Measurements from ENCODE around the gene PPARGC1A. TPM values are rescaled to one million over a fixed set of nuclear protein-coding genes. Genes with fewer than 3 reads are reported as not detected.

PPARGC1A gene
- total and polyA plus RNA-seq, 2 of the 13 experiments (the other 11 are each of a cell fraction or from before 2014, with no cell fraction given): 20.7 to 37.3 TPM

DNA sequence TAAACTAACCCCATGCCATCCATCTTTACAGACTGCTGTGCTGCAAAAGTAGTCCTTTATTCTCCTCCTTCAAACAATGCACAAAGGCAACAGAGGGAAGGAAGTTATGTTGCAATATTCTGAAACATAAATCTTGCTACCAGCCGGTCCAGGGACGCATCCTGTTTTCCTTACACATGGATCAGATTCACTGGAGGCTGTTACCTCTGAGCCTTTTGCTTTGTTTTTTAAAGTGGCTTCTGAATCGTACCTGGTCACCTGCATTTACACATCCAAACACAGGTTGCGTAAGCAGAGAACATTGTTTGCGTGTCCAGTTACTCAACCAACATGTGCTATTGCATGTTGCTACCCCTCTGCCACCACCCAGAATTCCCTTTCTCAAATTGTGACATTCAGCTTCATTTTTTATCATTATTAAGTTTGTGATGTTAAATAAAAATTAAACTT lies 8.8 kb downstream of the PPARGC1A start (continued):
- TF ChIP-seq HMGXB4 (CRISPR knock-in tag; IDR thresholded peaks at IDR 0.05; ENCODE audit: borderline replicate concordance in 1 of 2, low read depth in 1 of 2) (peak in 1 of 2 experiments; percentile 57; a peak in 2 of 4 replicates), TCF12 (IDR thresholded peaks at IDR 0.05) (no peak), TCF12 (CRISPR knock-in tag; IDR thresholded peaks at IDR 0.05) (0 out of 2 replicates have a peak, but pooled peaks have one; percentile 35), ZFP36L2 (CRISPR knock-in tag; IDR thresholded peaks at IDR 0.05) (peak; percentile 56; the same call in 1 of the 2 replicates), SNAPC5 (CRISPR knock-in tag; IDR thresholded peaks at IDR 0.05; ENCODE audit: borderline replicate concordance) (no peak), ARHGAP35 (CRISPR knock-in tag; IDR thresholded peaks at IDR 0.05; ENCODE audit: borderline replicate concordance) (no peak), HOXD1 (CRISPR knock-in tag; IDR thresholded peaks at IDR 0.05) (peak; percentile 35; the same call in 1 of the 2 replicates), JARID2 (CRISPR knock-in tag; IDR thresholded peaks at IDR 0.05; ENCODE audit: insufficient replicate concordance) (peak; percentile 26), PHF21A (CRISPR knock-in tag; IDR thresholded peaks at IDR 0.05) (peak; percentile 87; the same call in 1 of the 2 replicates), ZNF512B (CRISPR knock-in tag; IDR thresholded peaks at IDR 0.05; ENCODE audit: borderline replicate concordance) (no peak; the same call in 1 of the 2 replicates), MXI1 (IDR thresholded peaks at IDR 0.05; ENCODE audit: borderline replicate concordance, low read depth, low read length) (peak; percentile 41; the same call in 1 of the 3 replicates), POGZ (CRISPR knock-in tag; IDR thresholded peaks at IDR 0.05) (peak; percentile 66), RNF219 (CRISPR knock-in tag; IDR thresholded peaks at IDR 0.05) (no peak), SIN3A (IDR thresholded peaks at IDR 0.05; ENCODE audit: borderline replicate concordance, low read depth, low read length) (peak; percentile 60), ZNF350 (CRISPR knock-in tag; IDR thresholded peaks at IDR 0.05; ENCODE audit: borderline replicate concordance, low read depth) (peak; percentile 64; the same call in 1 of the 2 replicates), FUBP1 (CRISPR knock-in tag; IDR thresholded peaks at IDR 0.05; ENCODE audit: borderline replicate concordance) (no peak), SIX1 (CRISPR knock-in tag; IDR thresholded peaks at IDR 0.05; ENCODE audit: borderline replicate concordance) (peak; percentile 89), SOX5 (CRISPR knock-in tag; IDR thresholded peaks at IDR 0.05; ENCODE audit: borderline replicate concordance) (peak; percentile 100), EP300 (IDR thresholded peaks at IDR 0.05; ENCODE audit: low read depth in 2 of 2, low read length in 2 of 2) (peak in 1 of 2 experiments; percentile 89; a peak in 3 of 4 replicates), EP300 (CRISPR knock-in tag; IDR thresholded peaks at IDR 0.05; ENCODE audit: borderline replicate concordance) (peak; percentile 91; the same call in 1 of the 2 replicates)

All from HepG2 (cell line).